NB4 (cell line): Measurements from ENCODE around the gene CMIP.
A peak's percentile ranks its signal among the peaks of the same experiment; 100 is the strongest.

Source experiments
- DNase-seq: peaks from one replicate; pipeline ENCODE4 v3.0.0; 2010; ENCODE audit warnings: low read depth
- H3K4me3 ChIP-seq: one replicate; pipeline ENCODE4 v1.5.1; 2011; ENCODE audit warnings: mild to moderate bottlenecking, low read depth, low read length, moderate library complexity
- CTCF ChIP-seq: IDR thresholded peaks from one replicate; pipeline ENCODE4 v1.5.1; 2012; ENCODE audit warnings: low read depth, low read length
- MYC ChIP-seq: IDR thresholded peaks from 2 replicates; pipeline ENCODE4 v1.6.1; 2011; ENCODE audit warnings: low read depth, low read length
- POLR2A ChIP-seq: IDR thresholded peaks from 2 replicates; pipeline ENCODE4 v1.6.1; 2011; ENCODE audit warnings: mild to moderate bottlenecking; ENCODE audit not compliant: insufficient read length; ENCODE audit errors: extremely low read depth
- TF ChIP-seq, protein P1 (sequence below): IDR thresholded peaks from 2 replicates; pipeline ENCODE4 v1.6.1; 2011; ENCODE audit warnings: low read depth, low read length

The CMIP gene

DNA sequence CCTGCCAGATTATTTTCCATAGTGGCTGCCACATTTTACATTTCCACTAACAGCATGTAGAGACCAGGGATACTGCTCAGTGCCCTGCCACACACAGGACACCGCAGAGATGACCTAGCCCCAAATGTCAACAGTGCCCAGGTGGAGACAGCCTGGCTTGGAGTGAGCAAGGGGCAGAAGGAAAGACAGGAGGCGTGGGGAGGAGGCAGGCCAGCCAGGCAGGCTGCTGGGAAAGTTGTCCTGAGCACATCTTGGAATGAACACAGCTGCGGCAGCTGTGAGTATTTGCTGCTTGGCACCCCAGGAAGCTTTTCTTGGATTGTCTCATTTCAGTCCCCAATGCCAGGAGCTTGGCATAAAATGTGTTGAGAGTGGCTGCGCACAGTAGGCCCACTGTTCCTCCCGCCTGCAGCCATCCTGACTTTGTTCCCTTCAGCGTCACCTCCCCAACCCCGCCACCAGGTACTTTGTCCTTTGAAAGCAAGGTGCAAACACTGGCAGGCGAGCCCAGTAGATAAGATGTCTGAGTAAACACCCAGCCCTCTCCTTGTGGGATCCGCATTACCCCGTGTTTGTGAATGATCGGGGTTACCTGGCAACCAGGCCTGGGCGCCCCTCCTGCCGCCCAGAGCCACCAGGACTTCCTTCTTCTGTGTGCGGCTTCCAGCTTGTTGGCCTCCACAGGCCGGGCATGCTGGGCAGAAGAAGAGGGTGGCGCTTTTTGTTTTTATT, 114.0 kb downstream of the CMIP start:
- peak; percentile 29 for DNase-seq
- TF ChIP-seq MYC (no peak), POLR2A (no peak), CTCF (no peak)
- TF ChIP-seq, protein P1, sequence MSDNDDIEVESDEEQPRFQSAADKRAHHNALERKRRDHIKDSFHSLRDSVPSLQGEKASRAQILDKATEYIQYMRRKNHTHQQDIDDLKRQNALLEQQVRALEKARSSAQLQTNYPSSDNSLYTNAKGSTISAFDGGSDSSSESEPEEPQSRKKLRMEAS, result no peak
- no peak overlapping the region for H3K4me3 ChIP-seq

- TF ChIP-seq, protein P1, result no peak
- TF ChIP-seq CTCF (no peak), MYC (no peak), POLR2A (no peak)
- H3K4me3 ChIP-seq, result no peak overlapping the region
- DNase-seq, result no peak
Observed at GRCh38 chr16:81560979-81561657, 116.5 kb downstream of the CMIP start.

GRCh38 chr16:81562174-81562849, 117.7 kb downstream of the CMIP start:
- no peak for DNase-seq
- no peak overlapping the region for H3K4me3 ChIP-seq
- TF ChIP-seq MYC (no peak), POLR2A (no peak)

DNA sequence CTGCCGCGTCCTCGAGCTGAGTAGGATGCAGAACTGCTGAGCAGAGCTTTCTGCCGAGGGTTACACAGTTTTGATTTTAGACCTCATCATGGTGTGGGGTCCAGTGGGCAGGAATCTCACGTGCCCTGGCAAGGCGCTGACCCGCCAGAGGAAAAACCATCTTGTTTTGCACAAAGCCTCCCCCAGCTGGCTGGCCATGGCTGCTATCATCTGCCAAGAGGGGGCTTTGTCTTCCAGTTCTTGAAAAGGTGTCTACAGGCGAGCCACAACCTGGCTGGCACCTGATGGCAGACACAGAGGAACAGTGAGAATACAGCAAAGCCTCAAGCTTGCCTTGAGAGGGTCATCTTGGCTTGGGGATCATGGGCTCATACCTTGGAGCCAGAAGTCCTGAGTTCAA, 118.3 kb downstream of the CMIP start:
- DNase-seq, result no peak
- no peak overlapping the region for H3K4me3 ChIP-seq
- TF ChIP-seq POLR2A, result no peak
- TF ChIP-seq CTCF, result no peak
- no peak for TF ChIP-seq MYC
- TF ChIP-seq, protein P1, result no peak

DNA sequence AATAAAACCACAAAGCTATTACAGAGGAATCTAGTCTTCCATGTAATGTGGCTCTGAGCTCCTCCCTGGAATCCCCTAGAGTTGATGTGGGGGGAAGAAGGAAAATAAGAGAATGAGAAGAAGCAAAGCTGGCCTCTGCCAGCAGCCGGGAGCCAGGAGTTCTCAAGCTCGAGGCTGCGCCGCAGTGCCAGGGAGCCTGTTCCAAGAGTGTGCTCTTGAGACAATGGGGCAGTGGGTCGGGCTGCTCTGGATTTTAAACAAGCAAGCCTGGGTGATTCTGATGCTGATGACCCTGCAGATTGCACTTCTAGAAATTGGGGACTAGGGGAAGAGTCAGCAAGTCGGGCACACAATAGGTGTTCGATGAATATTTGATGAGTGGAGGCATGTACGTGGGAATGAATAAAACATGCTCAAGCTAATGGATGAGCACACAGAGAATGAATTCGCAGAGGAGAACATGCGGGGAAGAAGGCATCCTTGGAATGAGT, 119.9 kb downstream of the CMIP start:
- no peak for TF ChIP-seq CTCF
- TF ChIP-seq MYC, result no peak
- TF ChIP-seq, protein P1, result no peak
- no peak for TF ChIP-seq POLR2A
- H3K4me3 ChIP-seq, result no peak overlapping the region
- no peak for DNase-seq

DNA sequence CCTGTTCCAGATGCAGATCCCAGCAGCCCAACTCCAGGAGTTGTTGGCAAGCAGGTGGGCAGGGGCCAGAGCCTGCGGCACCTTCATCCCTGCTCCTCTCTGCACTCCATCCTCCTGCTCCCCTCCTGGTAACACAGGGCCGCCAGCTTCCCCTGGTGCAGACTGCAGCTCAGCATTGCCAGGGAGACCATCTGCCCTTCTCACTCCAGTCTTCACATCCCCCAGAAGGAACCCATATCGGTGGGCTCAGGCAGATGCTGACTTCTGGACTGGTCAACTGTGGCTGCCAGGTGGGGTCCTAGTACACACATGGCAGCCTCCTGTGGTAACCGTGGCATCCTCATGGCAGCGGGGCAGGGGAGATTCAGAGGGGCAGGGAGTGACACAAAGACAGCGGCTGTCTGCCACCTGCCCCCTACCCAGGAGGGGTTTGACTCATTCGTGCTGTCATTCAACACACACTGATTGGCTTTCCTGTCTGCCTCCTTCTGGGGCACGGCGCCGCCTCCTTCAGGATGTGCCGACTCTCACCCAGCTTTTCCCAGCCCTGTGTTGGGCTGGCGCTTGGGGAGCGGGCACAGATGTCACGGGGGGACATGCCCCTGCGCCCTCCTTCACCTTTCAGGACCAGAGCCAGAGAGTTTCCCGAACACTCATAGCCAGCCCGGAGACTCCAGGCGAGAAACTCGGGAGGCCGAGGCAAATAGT, 120.9 kb downstream of the CMIP start:
- TF ChIP-seq CTCF, result no peak
- TF ChIP-seq MYC, result no peak
- TF ChIP-seq POLR2A, result no peak
- TF ChIP-seq, protein P1, result no peak
- no peak for DNase-seq
- H3K4me3 ChIP-seq, result no peak overlapping the region
